GM18868 (cell line): ENCODE data around the gene CFAP221.

Experiments
- ATAC-seq: cut with Tn5 transposase; IDR thresholded peaks from one replicate; pipeline ENCODE4 v1.9.1; 2021; ENCODE audit warnings: mild to moderate bottlenecking, moderate library complexity; ENCODE audit not compliant: unreplicated experiment

The CFAP221 gene

DNA sequence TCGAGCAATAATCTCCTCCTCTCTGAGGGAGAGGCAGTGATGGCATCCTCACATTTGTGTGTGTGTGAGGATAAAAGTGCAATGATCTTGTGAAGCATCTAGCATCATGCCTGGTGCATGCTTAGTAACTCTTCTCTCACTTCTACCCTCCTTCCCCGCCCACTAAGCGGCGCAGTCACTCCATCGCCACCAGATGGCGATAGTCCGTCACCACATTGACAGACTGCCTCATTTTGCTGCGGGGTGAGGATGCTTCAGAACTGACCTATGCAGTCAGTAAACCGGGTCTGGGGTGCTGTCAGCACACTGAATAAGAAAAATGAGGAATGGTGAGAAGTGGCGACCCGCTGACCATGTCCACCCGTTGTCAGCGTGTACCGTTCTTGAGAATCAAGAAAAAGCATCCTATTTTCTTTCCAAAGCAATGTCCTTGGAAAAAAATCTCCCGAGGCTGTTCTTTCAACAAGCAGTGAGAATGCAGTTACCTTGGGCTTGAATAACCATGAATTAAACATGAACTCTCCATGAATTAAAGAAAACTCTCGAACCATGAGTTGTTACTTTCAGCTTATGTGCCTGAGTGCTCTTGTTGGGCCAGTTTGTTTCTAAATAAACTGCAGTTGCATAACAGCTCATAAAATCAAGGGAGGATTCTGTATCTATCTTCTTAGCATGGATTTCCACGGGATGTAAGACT lies 97.5 kb downstream of the CFAP221 start:
- ATAC-seq: peak; percentile 98

DNA sequence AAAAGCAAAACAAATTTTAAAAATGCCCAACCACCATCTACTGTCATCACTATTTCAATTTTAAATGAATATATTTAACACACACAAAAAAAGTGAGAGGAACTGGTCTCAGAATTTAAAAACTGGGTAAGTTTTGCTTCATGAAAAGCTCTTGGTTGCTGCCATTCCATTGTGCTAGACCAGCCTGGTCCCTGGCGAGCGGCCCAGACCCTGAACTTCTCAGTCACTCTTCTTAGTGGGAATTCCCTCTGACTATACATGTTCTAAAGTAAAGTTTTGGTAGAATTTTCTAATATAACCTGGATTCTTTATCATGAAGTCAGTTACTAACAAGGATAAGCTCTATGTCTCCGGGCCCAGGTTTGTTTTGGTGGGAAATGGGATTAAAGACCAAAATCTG lies 99.9 kb downstream of the CFAP221 start:
- ATAC-seq: no peak

DNA sequence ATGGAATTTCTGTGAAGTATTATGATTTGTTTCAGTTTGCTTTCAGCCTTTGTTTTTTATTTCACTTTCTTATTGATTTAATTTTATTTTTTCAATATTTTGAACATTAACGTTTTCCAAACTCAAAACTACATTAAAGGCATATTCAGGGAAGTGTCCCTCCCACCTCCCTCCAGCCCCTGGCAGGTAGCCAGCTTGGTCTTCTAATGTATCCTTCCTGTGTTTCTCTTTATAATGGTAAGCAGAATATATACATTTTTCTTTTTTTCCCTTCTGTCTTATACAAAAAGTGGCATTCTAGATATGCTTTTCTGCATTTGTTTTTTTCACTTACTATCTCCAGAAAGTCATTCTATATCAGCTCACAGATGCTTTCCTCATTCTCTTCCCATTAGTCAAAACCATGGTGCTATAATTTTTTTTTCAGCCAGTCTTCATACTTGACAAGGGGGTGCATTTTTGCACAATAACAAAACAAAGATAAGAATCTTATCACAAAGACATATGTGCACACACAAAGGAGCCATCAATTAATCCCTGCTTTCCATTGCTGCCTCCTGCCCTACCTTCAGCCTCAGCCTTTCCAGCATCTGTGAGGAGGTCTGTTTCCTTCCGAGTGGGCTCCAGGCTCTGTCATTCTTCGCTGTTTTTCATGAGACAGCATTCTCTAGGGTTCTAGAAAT lies 101.1 kb downstream of the CFAP221 start:
- ATAC-seq: no peak

DNA sequence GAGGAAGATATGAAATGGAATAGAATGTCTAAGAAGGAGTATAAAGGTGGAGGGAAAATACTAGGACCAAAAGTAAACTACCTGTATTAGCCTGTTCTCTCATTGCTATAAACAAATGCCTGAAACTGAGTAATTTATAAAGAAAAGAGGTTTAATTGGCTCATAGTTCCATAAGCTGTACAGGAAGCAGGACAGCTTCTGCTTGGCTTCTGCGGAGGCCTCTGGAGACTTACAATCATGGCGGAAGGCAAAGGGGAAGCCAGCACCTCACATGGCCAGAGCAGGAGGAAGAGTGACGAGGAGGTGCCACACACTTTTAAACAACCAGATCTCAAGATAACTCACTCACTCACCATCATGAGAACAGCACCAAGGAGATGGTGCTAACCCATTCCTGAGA lies 101.9 kb downstream of the CFAP221 start:
- ATAC-seq: no peak

DNA sequence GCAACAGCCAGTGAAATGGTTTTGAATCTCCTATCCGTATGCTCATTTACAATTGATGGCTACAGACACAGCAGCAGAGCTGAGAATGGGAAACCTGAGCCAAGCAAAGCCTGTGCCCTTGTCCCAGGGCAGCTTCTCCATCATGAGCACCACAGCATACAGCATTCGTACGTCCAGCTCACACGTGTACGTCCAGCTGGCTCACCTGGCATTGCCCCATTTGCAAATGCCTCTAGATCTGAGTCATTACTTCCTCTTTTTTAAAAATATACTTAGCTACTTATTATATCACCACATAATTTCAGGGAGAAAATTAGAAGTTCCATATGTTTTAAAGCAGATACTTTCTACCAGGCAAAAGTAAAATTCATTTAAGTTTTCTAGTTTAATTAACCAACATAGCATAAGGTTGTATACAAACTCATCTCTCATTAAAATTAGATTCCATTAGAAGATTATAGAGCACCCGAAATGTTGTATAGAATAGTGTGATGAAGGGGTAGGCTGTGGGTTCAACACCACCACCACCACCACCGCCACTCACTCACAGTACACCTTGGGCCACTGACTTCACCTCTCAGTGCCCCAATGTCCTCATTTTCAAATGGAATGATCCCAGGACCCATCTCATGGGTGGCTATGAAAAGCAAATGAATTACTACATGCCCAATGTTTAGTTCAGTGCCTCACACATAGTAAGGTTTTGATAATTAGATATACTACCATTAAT lies 103.4 kb downstream of the CFAP221 start:
- ATAC-seq: peak; percentile 95

GRCh38 chr2:119649364-119649917 lies 105.2 kb downstream of the CFAP221 start:
- no peak for ATAC-seq

- no peak for ATAC-seq
Measured at GRCh38 chr2:119650206-119650605, 106.0 kb downstream of the CFAP221 start.

DNA sequence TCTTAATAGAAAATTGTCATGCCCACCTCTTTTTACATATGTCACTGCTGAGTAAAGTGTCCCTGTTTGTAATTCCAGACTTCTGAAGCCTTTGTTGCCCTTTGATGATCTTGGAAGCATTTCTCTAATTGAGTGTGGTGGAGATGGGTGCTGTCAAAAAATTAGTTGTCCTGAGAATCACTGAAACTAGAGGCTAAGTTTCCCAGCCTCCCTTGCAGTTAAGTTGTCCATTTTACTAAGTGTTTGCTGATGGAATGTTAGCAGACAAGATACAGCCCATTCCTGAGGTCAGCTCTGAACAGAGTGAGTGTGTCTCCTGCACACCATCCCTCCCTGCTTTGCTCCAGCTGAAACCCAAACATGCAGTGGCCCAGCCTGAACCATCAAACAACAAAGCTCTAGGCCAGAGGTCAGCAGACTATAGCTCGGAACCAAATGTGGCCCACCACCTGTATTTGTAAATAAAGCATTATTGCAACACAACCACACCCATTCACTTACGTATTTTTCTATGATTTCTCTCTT lies 106.7 kb downstream of the CFAP221 start:
- no peak for ATAC-seq

- ATAC-seq: no peak
Measured at GRCh38 chr2:119657466-119658145, 113.4 kb downstream of the CFAP221 start.

GRCh38 chr2:119659601-119660342 lies 115.5 kb downstream of the CFAP221 start:
- ATAC-seq: no peak

GRCh38 chr2:119660343-119660658 lies 116.1 kb downstream of the CFAP221 start:
- no peak for ATAC-seq

DNA sequence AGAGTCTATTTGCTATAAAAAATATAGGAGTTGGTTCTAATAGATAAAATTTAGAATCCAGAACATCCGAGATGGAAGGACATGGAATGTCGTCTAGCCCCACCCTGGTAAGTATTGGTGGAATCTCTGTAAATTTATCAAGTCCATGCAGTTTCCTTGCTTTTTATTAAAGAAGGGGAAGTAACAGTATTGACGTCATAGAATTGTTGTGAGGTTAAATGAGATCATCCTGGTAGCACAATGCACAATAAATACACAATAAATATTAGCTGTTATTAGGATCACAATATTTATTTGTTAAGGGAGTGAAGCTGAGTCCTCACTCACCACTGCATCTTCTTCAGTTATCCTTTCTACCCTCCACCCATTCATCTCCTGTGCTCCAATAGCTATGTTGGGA lies 118.0 kb downstream of the CFAP221 start:
- no peak for ATAC-seq

GRCh38 chr2:119668546-119668945 lies 124.3 kb downstream of the CFAP221 start:
- ATAC-seq: no peak

GRCh38 chr2:119671016-119671415 lies 126.8 kb downstream of the CFAP221 start:
- ATAC-seq: no peak

DNA sequence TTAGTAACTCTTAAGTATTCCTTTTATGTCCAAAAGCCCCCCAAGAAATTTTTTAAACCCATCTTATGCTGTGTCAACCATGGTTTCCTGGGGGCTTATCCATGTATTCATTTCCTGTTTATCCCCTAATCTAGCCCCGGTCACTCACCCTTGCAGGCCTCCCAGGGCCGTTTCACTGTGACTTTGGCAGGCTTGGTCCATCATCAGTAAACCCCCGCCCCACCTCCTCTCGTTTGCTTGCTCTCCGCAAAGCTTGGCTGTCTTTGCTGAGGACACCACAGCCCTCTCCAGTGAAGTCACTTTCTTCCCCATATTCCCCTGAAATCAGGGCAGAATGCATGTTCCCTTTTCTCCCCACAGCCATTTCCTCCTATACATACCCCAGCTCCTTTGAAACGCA lies 127.5 kb downstream of the CFAP221 start:
- ATAC-seq: no peak

DNA sequence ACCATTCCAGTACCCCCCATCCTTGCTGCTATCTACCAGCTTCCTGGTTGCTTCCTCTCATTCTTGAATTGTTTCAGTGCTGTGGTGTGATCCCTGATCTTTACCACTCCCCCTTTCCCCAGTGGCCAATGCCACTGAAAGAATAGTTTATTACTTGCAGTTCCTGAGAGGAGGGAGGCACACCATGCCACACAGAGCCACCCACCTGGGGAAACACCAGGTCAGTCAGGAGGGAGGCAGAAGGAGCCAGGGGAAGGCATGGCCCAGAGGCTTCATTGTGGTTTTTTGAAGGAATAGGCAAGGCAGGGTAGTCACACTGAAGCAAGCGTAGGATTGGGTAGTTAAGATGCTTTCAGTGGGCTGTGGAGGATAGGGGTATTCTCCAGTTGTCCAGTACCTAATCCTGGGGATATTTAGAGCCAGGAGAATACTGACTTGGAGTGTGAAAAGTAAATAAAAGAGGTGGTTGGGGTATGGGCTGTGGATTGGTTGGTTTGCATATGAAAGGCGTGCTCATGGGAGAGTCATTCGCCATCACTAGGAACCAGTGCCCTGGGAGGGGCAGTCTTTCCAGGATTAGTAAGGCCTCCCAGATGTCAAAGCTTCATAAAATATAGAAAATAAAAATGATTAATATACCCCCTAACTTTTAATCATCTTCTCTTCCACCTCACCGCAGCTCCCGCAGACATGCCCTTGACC lies 128.1 kb downstream of the CFAP221 start:
- no peak for ATAC-seq

GRCh38 chr2:119673796-119674195 lies 129.5 kb downstream of the CFAP221 start:
- no peak for ATAC-seq

DNA sequence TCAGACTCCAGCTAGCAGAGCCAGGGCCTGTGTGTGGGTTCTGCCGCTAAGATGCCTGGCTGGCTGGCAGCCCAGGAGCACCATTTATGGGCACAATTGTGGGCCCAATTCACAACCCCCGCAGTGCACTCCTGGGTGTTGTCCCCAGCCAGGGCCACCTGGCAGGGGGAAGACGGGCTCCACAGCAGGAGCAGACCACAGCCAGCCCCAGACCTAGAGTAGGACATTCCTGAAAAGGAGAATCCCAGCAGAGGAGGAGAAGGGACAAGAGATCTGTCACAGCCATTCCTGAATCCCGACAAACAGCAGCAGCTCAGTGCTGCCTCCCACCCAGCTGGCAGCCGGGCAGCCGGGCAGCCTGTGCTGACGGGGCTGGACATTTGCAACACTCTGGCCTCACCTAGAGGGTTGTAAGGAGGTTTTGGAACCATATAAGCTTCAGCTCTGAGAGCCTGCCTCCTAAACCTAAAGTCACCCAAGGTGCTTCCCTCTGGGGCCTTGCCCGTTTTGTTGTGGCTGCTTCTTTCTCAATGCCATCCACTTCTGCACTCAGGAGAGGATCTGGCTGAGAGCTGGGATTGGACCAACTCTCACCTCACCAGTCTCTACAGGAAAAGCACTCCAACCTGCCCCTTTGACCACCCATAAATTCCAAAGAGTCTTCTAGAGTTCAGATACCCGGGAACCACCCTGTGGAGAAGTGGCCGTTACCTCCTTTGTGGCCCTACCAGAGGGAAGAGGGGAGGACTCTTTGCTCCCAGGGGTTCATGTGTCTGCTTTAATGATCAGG lies 130.7 kb downstream of the CFAP221 start:
- no peak for ATAC-seq
